ENCODE data around the gene RESP18.
"Not testable (repeated sequence)": the region's sequence is repeated elsewhere in the genome, so short reads cannot be mapped to it uniquely, and the experiment has no call there.

Gene RESP18

GRCh38 chr2:219325657-219326315, 6.8 kb downstream of the RESP18 start:
- no peak for DNase-seq (ENCODE audit: low read depth)

GRCh38 chr2:219325136-219325535, 7.4 kb downstream of the RESP18 start:
- no peak for DNase-seq (ENCODE audit: low read depth)

GRCh38 chr2:219323434-219323833, 9.1 kb downstream of the RESP18 start:
- no peak for DNase-seq (ENCODE audit: low read depth)

- DNase-seq (ENCODE audit: low read depth): no peak
Measured at GRCh38 chr2:219314804-219315468, 17.6 kb downstream of the RESP18 start.

GRCh38 chr2:219312683-219313263, 19.8 kb downstream of the RESP18 start:
- DNase-seq (ENCODE audit: low read depth): not testable (repeated sequence)

GRCh38 chr2:219309278-219309677, 23.3 kb downstream of the RESP18 start, which contains the start of gene PTPRN:
Gene PTPRN (minus strand): TSS chr2:219309401. CDS start chr2:219309332, 69 bp downstream.
- no peak for DNase-seq (ENCODE audit: low read depth)

- no peak for DNase-seq (ENCODE audit: low read depth)
Measured at GRCh38 chr2:219308142-219309101, 24.1 kb downstream of the RESP18 start.

GRCh38 chr2:219306047-219306446, 26.5 kb downstream of the RESP18 start:
- no peak for DNase-seq (ENCODE audit: low read depth)

GRCh38 chr2:219304223-219304622, 28.3 kb downstream of the RESP18 start:
- DNase-seq (ENCODE audit: low read depth): no peak

GRCh38 chr2:219302412-219302968, 30.1 kb downstream of the RESP18 start:
- DNase-seq (ENCODE audit: low read depth): no peak

GRCh38 chr2:219300022-219300421, 32.5 kb downstream of the RESP18 start:
- no peak for DNase-seq (ENCODE audit: low read depth)

- DNase-seq (ENCODE audit: low read depth): no peak
Measured at GRCh38 chr2:219299372-219299760, 33.2 kb downstream of the RESP18 start.

- DNase-seq (ENCODE audit: low read depth): no peak
Measured at GRCh38 chr2:219298759-219299371, 33.7 kb downstream of the RESP18 start.

- DNase-seq (ENCODE audit: low read depth): no peak
Measured at GRCh38 chr2:219297766-219298456, 34.6 kb downstream of the RESP18 start.

GRCh38 chr2:219296631-219297391, 35.7 kb downstream of the RESP18 start:
- DNase-seq (ENCODE audit: low read depth): no peak

GRCh38 chr2:219296142-219296541, 36.4 kb downstream of the RESP18 start:
- no peak for DNase-seq (ENCODE audit: low read depth)

GRCh38 chr2:219294356-219295351, 37.9 kb downstream of the RESP18 start:
- no peak for DNase-seq (ENCODE audit: low read depth)

- no peak for DNase-seq (ENCODE audit: low read depth)
Measured at GRCh38 chr2:219293736-219294231, 38.8 kb downstream of the RESP18 start.

- DNase-seq (ENCODE audit: low read depth): no peak
Measured at GRCh38 chr2:219292616-219293015, 39.9 kb downstream of the RESP18 start.
